ENCODE measurements around the gene TPSAB1.

TPSAB1 gene

DNA sequence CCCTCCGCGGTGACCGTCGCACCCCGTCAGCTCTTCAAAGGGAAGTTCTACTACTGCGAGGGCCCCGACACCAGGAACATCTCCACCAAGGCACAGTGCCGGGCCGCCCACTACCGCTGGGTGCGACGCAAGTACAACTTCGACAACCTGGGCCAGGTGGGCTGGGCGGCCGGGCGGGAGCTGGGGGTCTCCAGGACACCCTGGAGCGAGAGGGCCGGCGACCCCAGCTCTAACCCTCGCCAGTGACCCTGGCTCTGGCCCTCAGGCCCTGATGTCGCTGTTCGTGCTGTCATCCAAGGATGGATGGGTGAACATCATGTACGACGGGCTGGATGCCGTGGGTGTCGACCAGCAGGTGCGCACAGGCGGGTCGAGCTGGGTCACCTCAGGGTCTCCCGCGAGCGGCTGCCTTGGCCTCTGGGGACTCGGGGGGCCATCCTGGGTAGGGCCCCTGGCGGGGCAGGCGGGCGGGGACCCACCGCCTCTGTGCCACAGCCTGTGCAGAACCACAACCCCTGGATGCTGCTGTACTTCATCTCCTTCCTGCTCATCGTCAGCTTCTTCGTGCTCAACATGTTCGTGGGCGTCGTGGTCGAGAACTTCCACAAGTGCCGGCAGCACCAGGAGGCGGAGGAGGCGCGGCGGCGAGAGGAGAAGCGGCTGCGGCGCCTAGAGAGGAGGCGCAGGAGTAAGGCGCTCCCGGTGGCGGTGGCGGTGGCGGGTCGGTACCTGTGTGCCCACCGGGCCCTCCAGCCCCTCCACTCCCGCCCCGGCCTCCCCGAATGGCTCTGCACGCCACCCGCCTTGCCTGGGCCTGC is 28.8 kb upstream of the TPSAB1 start:
- no peak for DNase-seq

DNA sequence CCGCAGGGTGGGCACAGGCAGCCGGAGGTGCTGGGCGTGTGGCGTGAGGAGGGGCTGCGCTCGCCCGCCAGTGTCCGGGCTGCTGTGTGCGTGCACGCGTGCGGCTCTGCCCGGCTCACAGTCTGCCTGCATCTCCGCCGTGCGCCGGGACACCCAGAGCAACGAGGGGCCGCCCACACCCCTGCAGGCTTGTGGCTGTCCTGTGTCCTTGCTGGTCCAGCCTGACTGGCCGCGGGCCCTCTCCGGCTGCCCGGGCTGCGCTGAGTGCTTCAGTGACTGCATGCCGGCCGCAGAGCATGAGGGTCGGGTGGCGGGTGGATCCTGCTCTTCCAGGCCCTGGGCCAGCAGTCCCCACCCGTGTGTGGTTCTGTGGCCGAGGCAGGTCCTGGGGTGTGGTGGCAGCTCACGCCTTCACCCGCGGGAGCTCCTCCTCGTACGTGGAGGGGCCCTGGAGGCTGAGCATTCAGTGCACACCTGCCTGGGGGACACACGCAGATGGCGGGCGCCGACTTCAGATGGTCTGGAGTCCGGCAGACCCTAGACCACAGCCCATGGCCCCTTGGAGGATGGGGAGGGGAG is 27.8 kb upstream of the TPSAB1 start:
- DNase-seq, result no peak

DNA sequence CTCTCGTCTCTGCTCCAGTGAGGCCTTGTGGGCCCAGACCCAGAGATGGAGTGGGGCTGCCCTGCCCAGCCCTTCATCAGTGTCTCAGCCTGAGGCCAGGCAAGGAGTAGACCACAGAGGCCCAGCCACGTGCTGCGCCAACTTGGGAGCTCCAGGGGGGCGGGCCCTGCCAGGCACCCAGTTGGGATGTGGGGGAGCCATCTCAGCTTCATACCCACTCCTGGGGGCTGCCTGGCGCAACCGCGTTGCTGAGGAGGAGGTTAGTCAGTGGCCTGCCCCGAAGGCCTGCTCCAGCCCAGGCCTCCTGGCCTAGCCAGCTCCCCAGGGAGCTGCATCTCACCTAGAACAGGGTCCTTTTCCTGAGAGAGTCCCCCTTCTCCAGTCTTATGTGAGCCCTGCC is 27.3 kb upstream of the TPSAB1 start:
- DNase-seq, result no peak

DNA sequence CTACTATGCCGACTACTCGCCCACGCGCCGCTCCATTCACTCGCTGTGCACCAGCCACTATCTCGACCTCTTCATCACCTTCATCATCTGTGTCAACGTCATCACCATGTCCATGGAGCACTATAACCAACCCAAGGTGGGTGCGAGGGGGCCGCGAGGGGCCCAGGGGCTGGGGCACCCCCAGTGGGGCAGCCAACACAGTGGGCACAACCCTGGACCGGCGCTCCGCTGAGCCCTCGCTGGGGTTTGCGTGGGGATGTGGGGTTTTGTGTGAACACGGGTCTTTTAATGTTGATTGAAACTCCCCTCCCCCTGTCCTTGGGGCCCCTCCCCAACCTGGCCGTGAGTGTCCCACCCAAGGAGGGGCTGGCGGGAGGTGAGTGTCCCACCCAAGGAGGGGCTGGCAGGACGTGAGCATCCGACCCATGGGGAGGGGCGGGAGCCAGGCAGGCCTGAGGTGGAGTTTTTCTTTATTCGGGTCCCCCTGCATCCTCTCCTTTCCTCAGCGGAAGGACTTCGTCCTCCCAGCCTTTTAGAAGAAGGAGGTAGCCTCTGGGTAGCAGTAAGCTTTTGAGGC is 26.6 kb upstream of the TPSAB1 start:
- DNase-seq, result no peak

DNA sequence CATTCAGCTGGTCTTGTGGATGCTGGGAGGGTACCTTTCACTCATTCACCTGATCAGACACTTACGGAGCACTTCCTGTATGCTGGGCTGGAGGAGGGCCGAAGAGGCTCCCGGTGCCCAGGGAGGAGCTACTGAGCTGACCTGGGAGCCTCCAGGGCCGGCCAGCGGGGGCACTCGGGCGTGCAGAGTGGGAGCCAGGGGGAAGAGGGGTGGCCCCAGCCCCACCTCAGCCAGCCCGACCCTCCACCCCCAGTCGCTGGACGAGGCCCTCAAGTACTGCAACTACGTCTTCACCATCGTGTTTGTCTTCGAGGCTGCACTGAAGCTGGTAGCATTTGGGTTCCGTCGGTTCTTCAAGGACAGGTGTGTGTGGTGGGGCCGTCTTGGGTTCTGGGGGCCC is 25.8 kb upstream of the TPSAB1 start:
- no peak for DNase-seq

DNA sequence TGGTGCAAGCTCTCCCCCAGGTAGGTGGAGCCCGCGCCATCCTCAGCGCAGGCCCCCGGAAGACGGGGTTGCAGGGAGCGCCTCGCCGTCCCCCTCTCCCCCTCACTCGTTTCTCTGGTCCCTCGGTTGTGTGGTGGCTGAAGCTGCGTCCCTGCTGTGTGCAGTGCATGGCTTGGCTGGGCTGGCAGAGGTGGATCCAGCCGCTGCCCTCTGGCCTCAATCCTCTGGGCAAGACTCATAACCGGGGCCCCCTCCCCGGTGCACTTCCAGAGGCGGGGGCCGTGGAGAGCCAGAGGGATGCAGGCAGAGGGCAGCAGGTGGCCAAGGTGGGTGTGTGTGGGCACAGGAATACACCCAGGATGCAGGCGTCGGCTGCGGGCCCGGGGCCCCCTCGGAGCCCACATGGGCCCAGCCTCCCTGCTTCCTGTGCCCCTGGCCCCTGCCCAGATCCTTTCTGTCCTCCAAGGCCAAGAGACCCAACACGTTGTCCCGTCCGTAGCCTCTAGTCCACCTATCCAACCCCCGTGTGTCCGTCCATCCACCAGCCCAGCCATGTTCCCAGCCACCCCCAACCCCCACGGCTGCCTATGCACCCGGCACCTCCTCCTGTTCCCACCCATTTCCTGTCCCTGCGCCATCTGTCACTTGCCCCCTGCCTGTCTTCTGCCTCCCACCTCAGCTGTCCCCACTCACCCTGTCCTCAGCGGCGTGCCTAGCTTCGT is 24.8 kb upstream of the TPSAB1 start:
- no peak for DNase-seq

DNA sequence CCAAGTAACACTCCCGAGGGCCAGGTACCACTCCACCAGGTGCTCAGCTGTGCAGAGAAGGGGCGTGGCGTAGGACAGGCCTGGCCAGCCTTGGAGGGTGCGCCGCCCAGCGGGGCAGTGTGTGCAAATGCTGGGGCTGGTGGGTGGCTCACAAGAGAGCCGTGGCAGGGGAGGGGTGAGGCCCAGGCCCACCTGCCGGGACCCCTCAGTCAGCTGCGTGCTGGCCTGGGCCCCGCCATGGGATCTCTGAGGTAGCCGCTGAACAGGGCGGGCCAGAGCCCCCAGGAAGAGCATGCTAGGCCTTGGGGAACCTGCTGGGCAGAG is 24.2 kb upstream of the TPSAB1 start:
- DNase-seq, result peak; percentile 18

DNA sequence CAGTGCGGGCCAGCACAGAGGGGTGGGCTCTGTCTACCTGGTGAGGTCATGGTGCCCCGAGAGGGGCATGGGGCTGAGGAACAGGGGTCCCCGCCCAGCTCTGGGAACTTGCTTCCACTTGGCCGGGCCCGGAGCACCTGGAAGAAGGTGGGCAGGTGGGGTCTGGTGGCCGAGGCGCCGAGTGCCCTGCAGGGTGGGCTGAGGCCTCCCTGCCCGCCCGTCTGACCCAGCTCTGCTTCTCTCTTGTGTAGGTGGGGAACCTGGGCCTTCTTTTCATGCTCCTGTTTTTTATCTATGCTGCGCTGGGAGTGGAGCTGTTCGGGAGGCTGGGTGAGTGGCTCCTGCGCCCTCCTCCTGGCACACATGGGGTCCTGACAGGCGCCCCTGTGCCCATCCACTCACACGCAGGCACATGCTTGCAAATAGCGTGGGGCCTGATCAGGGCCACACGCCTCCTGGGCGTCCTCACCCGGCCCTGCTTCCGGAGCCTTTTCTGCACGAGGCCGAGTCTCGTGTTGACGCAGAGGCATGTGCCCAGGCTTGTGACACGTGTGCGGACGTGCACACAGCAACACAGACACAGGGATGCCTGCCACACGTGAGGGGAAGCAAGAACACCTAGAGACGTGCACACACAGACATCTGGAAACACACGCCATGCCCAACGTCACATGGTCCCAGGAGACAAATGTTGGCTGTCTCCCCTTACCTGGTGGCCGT is 23.7 kb upstream of the TPSAB1 start:
- DNase-seq, result no peak

DNA sequence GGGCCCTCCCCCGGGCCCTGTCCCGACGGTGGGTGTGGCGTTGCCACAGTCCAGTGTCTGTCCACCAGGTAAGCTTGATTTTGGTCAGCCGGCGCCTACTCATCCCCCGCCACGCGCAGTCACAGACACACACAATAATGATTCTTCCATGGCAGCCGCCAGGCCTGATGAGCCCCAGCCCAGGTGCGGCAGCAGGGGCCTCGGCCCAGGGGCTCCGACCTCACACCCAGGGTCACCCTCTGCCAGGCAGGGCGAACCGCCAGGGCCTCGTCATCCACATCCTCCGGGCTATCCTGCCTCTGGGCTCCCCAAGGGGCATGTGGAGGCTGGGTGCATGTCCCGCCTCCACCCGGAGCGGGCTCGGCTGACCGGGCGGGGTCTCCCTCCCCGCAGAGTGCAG is 23.0 kb upstream of the TPSAB1 start:
- no peak for DNase-seq

DNA sequence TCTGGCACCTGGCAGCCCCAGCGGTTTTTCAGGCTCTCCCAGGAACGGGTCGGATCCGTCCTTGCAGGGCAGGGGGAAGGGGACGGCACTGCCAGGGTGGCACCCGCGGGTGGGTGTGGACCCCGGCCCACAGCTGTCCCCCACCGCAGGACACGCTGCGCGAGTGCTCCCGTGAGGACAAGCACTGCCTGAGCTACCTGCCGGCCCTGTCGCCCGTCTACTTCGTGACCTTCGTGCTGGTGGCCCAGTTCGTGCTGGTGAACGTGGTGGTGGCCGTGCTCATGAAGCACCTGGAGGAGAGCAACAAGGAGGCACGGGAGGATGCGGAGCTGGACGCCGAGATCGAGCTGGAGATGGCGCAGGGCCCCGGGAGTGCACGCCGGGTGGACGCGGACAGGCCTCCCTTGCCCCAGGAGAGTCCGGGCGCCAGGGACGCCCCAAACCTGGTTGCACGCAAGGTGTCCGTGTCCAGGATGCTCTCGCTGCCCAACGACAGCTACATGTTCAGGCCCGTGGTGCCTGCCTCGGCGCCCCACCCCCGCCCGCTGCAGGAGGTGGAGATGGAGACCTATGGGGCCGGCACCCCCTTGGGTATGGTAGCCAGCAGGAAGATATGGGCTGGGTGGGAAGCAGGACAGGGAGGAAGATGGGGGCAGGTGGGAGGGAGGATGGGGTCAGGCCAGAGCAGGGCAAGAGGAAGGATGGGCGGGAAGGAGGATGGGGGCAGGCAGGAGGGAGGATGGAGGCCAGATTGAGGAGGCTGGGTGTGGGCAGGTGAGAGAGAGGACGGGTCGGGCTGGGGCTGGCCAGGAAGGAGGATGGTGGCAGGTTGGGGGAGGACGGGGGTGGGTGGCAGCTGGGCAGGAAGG is 22.2 kb upstream of the TPSAB1 start:
- DNase-seq, result no peak

DNA sequence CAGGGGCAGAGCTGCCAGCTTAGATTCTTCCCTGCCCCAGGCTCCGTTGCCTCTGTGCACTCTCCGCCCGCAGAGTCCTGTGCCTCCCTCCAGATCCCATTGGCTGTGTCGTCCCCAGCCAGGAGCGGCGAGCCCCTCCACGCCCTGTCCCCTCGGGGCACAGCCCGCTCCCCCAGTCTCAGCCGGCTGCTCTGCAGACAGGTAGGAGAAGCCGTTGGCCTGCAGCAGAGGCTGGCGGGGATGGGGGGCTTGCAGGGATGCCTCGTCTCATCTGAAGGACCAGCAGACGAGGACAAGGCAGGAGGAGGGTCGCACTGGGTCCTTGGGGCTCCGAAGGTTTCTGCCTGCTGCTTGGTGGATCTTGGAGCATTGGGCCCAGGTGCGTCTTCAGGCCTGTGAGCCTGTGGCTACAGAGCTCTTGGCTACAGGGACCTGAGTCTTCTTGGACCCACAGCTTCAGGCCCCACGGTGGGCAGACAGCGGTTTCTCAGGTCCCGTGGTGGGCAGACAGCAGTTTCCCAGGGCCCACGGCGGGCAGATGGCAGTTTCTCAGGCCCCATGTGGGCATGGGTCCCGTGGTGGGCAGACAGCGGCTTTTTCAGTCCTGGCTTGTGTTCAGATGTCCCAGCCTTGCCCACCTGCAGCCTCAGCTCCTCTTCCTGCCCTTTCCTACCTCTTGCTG is 21.4 kb upstream of the TPSAB1 start:
- no peak for DNase-seq

DNA sequence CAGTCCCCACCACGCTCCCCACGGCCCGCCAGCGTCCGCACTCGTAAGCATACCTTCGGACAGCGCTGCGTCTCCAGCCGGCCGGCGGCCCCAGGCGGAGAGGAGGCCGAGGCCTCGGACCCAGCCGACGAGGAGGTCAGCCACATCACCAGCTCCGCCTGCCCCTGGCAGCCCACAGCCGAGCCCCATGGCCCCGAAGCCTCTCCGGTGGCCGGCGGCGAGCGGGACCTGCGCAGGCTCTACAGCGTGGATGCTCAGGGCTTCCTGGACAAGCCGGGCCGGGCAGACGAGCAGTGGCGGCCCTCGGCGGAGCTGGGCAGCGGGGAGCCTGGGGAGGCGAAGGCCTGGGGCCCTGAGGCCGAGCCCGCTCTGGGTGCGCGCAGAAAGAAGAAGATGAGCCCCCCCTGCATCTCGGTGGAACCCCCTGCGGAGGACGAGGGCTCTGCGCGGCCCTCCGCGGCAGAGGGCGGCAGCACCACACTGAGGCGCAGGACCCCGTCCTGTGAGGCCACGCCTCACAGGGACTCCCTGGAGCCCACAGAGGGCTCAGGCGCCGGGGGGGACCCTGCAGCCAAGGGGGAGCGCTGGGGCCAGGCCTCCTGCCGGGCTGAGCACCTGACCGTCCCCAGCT is 20.3 kb upstream of the TPSAB1 start:
- DNase-seq, result no peak

DNA sequence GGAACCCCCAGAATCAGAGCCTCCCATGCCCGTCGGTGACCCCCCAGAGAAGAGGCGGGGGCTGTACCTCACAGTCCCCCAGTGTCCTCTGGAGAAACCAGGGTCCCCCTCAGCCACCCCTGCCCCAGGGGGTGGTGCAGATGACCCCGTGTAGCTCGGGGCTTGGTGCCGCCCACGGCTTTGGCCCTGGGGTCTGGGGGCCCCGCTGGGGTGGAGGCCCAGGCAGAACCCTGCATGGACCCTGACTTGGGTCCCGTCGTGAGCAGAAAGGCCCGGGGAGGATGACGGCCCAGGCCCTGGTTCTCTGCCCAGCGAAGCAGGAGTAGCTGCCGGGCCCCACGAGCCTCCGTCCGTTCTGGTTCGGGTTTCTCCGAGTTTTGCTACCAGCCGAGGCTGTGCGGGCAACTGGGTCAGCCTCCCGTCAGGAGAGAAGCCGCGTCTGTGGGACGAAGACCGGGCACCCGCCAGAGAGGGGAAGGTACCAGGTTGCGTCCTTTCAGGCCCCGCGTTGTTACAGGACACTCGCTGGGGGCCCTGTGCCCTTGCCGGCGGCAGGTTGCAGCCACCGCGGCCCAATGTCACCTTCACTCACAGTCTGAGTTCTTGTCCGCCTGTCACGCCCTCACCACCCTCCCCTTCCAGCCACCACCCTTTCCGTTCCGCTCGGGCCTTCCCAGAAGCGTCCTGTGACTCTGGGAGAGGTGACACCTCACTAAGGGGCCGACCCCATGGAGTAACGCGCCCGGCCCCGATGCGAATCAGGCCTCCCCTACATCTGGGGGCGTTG is 19.5 kb upstream of the TPSAB1 start:
- no peak for DNase-seq

DNA sequence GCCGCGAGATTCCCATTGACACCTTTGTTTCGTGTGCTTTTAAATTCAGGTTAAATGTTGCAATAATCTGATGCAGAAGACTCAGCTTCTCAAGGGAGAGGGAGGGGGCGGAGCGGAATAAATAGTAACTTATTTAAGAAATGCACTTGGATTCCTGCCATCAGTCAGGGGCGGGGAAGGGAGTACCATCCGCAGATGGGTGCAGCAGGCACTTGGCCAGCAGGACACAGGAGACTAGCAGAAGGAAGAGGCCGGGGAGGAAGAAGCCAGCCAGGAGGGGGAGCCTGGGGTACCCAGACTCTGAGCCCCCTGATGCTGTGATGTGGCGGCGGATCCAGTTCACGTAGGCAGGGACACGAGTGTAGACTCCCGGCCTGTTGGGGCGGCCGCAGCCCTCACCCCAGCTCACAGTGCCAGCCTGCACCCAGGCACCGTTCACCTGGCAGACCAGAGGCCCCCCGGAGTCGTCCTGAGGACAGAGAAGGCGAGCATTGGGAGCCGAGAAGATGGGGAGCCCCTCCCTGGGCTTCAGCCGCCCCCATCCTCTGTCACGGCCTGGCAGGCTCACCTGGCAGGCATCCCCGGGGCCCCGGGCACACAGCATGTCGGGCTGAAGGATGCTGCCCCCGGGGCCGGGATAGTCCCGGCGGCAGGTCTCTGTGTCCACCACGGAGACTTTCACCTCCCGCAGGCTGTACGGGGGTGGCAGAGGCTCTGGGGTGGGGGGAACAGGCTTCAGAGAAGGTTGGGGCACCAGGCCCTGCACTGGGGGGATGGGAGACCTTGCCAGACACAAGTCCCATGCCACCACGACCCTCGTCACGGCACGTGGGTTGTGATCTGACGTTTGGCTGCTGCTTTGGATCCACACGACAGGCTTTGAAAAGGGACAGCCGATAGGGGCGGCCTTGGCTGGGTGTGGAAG is 18.6 kb upstream of the TPSAB1 start:
- DNase-seq, result no peak

DNA sequence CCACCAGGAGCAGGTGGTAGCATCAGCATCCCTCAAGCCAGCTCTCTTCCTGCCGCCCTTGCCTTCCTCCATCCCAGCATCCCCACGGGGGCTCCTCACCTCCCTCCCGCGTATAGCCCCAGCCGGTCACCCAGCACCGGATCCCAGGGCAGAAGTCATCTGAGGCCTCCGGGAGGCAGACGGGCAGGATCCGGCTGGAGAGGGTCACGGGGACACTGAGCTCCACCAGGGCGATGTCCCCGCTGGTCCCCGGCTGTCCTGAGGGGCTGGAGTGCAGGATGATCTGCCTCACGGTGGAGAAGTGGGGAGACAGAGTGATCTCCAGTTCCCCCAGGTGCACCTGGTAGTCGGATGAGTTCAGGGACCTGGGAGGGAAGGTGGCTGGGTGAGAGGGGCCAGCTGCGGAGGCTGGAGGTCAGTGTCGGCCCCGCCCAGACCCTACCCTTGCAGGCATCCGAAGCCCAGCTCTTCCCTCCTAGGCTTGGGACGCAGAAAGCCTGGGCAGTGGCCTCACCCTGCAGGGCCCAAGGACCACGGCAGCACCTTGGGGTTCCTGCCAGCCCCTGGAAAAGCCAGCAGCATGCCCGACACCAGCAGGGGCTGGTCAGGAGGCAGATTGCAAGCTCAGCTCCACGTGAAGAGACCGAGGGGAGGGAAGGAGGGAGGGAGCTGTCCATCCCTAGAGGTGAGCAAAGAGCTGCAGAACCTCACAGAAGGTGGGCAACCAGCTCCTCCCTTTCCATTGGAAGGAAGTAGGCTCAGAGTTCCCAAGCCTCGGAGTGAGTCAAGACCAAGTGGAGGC is 17.8 kb upstream of the TPSAB1 start:
- DNase-seq, result no peak

DNA sequence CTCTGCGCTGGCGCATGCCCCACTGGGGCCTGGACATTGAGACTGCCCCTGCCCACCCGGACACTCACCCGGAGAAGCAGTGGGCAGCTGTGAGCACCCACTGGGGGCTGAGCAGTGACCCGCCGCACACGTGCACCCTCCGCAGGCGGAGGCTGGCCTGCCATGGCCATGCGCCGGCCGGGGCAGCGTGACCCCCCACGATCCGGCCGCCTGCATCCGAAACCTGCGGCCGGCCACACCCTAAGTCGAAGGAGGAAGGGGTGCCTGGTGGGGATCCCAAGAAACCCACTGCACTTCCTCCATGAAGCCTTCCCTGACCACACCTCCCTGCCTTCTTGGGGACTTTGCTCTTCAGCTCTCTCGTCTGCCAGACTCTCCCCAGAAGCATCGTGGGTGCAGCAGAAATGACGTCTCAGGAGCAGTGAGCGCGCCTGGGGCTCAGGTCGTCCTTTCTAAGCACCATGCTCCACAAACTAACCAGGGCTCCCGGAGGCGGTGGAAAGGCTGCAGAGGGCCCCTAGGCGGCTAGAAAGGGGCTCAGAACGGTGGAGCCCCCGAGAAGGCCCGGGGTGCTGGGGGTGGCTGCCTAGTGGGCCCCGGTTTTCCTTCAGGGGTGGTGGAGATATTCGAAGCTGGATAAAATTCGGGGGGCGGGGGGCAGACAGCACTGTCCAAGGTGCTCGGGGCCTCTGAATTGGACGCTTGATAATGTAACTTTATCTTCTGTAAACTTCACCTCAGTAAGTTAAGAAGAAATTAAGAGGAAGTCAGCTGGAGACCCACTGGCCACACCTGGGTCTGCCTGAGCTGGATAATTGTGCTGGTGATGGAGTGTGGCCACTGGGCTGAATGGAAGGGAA is 16.9 kb upstream of the TPSAB1 start:
- DNase-seq, result no peak

DNA sequence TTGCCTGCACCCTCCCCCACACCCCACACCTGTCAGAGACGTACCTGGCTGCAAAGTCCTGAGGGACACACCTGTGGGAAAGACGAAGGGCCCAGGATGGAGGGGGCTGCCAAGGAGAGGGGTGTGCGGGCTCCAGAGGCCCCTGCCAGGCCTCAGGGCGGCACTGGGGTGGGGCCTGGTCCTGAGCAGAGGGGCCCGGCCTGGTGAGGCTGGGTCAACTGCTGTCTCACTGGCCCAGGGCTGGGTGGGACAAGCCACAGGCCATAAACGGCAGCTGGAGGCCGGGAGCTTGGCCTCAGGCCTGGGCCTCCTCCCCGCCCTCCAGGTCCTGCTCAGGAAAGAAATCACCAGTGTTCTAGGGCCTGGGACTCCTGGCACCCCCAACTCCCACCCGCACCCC is 15.9 kb upstream of the TPSAB1 start:
- DNase-seq, result no peak

All from NCI-H510A (cell line).